Measurements from ENCODE around the gene PDE5A. TPM values are rescaled to one million over a fixed set of nuclear protein-coding genes. Genes with fewer than 3 reads are reported as not detected.
"Not testable (repeated sequence)": the region's sequence is repeated elsewhere in the genome, so short reads cannot be mapped to it uniquely, and the experiment has no call there.

The PDE5A gene
- total RNA-seq, 1 donor from 2014 or later = 0.10 TPM

GRCh38 chr4:119490335-119490734, 138.3 kb downstream of the PDE5A start:
- no peak overlapping the region for H3K4me3 Mint-ChIP-seq
- no peak for DNase-seq (ENCODE audit: low spot score)
- peaks cover 2% of the 10 kb centered on the region for H3K36me3 Mint-ChIP-seq (ENCODE audit: low read depth)
- peaks cover 3% of the 10 kb centered on the region for H3K9me3 Mint-ChIP-seq
- H3K27me3 Mint-ChIP-seq (ENCODE audit: insufficient read depth) = no peaks in the 10 kb centered on the region
- H3K27ac Mint-ChIP-seq = no peak overlapping the region
- intact Hi-C loops (cut with micrococcal nuclease) = loop anchor here (10.0 kb wide), 1 partner anchor 506 kb away; no protein-coding TSS in a partner anchor
- no peaks in the 10 kb centered on the region for H3K4me1 Mint-ChIP-seq (ENCODE audit: low read depth)

DNA sequence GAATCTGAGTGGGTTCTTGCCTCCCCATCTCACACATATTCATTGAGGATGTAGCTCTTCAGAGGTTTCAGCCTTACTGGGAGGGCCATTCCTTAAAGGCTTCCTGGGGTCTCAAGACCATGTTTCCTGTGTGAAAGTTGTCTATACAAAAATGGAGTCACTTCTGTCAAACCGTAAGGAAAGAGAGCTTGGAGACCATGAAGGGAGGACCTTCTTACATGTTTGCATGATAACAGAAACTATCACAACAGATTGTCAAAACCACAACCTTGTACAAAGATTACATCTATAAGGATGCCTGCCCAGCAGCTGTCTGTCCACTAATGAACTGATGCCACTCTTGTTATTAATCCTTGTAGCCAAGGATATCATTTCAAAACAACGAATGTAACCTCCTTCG, 139.3 kb downstream of the PDE5A start:
- Mint-ChIP-seq H3K4me1 (ENCODE audit: low read depth) (no peaks in the 10 kb centered on the region), H3K9me3 (peaks cover 10% of the 10 kb centered on the region), H3K4me3 (no peak overlapping the region), H3K27ac (no peak overlapping the region), H3K36me3 (ENCODE audit: low read depth) (peaks cover 3% of the 10 kb centered on the region), H3K27me3 (ENCODE audit: insufficient read depth) (no peaks in the 10 kb centered on the region)
- DNase-seq (ENCODE audit: low spot score) = no peak
- intact Hi-C loops (cut with micrococcal nuclease) = no loop called here

- Mint-ChIP-seq H3K36me3 (ENCODE audit: low read depth) (peaks cover 52% of the 10 kb centered on the region), H3K4me3 (no peak overlapping the region), H3K9me3 (peaks cover 20% of the 10 kb centered on the region), H3K27me3 (ENCODE audit: insufficient read depth) (no peaks in the 10 kb centered on the region), H3K4me1 (ENCODE audit: low read depth) (no peaks in the 10 kb centered on the region), H3K27ac (no peak overlapping the region)
- intact Hi-C loops (cut with micrococcal nuclease) = no loop called here
- DNase-seq (ENCODE audit: low spot score) = no peak
These were observed 148.3 kb downstream of the PDE5A start for GRCh38 chr4:119480331-119480730.

DNA sequence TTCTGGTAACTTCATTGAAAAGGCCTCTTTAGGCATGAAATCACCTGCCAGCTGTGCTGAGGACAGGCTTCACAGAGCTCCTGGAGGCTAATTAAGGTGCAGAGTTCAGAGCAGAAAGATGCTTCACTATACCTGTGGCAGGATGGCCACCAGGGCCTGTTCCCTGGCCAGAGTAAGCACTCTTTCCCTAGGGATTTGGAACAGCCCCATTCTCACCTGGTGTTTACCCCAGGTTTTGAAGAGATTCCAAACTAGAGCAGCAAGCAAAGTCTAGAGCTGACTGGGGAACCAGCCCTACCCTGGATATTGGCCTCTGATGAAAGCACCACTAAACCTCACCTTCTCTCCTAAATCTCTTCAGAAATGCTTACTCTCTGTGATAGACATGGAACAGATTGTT, 148.8 kb downstream of the PDE5A start:
- peaks cover 52% of the 10 kb centered on the region for H3K36me3 Mint-ChIP-seq (ENCODE audit: low read depth)
- no peak for DNase-seq (ENCODE audit: low spot score)
- intact Hi-C loops (cut with micrococcal nuclease) = no loop called here
- no peak overlapping the region for H3K27ac Mint-ChIP-seq
- H3K4me1 Mint-ChIP-seq (ENCODE audit: low read depth) = no peaks in the 10 kb centered on the region
- H3K27me3 Mint-ChIP-seq (ENCODE audit: insufficient read depth) = no peaks in the 10 kb centered on the region
- peaks cover 18% of the 10 kb centered on the region for H3K9me3 Mint-ChIP-seq
- H3K4me3 Mint-ChIP-seq = no peak overlapping the region

DNA sequence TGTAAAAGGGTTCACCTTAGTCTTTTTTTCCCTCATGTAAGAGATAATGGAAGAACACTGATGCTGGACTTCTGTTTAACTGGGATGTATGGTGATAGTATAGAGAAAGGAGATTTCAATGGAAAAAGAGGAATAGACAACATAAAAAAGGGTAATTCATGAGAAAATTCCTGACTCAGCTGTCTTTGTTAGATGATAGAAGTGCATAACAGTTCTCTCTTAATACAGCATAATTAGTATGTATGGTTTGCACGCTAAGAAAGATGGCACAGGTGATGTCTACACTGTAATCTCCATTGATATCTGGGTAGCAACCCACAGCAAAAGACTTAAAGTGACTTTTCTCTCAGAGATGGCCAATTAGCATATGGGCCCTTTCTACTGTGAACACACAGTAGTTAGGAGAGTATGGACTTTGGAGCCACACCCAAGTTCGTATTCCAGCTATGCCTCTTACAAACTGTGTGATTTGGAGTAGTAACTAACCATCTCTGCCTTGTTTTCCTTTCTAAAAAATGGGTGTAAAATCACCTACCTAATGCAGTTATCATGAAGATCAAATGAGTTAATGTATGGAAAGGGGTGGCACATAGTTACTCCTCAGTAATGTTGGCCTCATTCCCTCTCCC, 149.3 kb downstream of the PDE5A start:
- intact Hi-C loops (cut with micrococcal nuclease) = no loop called here
- peaks cover 13% of the 10 kb centered on the region for H3K9me3 Mint-ChIP-seq
- H3K27me3 Mint-ChIP-seq (ENCODE audit: insufficient read depth) = no peaks in the 10 kb centered on the region
- peaks cover 51% of the 10 kb centered on the region for H3K36me3 Mint-ChIP-seq (ENCODE audit: low read depth)
- no peak overlapping the region for H3K4me3 Mint-ChIP-seq
- no peaks in the 10 kb centered on the region for H3K4me1 Mint-ChIP-seq (ENCODE audit: low read depth)
- H3K27ac Mint-ChIP-seq = no peak overlapping the region
- DNase-seq (ENCODE audit: low spot score) = no peak

DNA sequence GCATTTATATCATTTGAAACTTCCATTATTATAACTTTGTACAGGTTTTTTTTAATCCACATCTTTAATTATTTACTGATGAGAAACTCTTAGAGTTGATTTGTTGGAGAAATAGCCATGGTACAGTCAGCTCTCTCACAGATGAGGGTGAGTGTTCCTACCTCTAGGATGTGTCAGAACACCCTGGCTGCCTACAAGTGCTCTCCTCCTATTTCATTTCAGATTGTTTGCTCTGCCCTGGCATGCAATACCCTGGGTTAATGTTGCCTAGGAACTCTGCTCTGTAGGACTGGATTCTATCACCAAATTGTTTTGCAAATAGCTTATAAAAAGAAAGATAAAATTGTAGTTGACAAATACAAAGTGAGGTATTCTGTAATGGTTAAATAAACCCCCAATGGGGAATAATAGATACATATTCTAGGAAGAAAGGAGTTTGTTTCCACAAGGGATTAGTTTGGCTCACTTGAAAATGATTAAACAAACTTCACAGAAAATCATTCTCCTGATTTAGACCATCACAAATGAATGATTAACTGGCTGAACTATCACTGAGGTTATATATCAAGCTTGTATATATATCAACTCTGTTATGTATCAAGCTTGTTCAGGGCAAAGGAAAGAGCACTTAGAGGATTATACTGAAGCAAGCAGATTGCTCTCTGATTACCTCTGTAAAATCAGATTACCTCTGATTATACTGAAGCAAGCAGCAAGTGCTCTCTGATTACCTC, 150.0 kb downstream of the PDE5A start:
- H3K36me3 Mint-ChIP-seq (ENCODE audit: low read depth) = peaks cover 48% of the 10 kb centered on the region

DNA sequence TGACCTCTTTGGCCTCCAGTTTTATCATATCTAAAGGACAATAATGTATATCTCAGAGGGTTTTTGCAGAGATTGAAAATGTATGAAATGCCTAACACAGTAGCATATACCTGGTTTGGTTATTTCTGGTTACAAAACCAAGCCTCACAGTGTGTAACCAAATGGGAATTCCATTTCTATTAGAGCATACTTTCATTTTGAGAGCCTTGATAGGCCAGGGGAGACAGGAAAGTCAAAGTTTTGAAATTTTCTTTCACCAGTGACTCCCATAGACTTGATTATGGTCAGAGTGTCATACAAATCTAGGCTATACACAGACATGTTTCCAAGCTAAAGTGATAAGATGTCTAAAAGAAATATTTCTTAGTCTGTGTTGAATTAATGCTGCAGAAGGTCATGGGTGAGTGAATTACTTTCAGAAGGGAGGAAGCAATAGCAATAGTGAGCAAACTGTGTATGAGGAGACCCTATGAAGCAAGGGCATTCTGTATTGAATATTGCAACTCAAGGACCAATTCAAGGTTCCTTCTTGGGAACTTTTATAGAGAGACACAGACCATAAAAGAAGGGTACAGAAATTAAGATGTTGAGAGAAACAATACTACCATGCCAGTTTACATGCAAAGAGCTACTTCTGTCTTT, 151.1 kb downstream of the PDE5A start:
- Mint-ChIP-seq H3K4me1 (ENCODE audit: low read depth) (no peaks in the 10 kb centered on the region), H3K9me3 (peaks cover 5% of the 10 kb centered on the region), H3K4me3 (no peak overlapping the region), H3K27ac (no peak overlapping the region), H3K36me3 (ENCODE audit: low read depth) (peaks cover 38% of the 10 kb centered on the region), H3K27me3 (ENCODE audit: insufficient read depth) (no peaks in the 10 kb centered on the region)
- intact Hi-C loops (cut with micrococcal nuclease) = no loop called here
- no peak for DNase-seq (ENCODE audit: low spot score)

More for the DNA sequence above, 150.0 kb downstream of the PDE5A start:
- no peak overlapping the region for H3K27ac Mint-ChIP-seq
- H3K27me3 Mint-ChIP-seq (ENCODE audit: insufficient read depth) = no peaks in the 10 kb centered on the region
- H3K4me3 Mint-ChIP-seq = no peak overlapping the region
- DNase-seq (ENCODE audit: low spot score) = no peak
- intact Hi-C loops (cut with micrococcal nuclease) = no loop called here
- no peaks in the 10 kb centered on the region for H3K4me1 Mint-ChIP-seq (ENCODE audit: low read depth)
- H3K9me3 Mint-ChIP-seq = peaks cover 10% of the 10 kb centered on the region

DNA sequence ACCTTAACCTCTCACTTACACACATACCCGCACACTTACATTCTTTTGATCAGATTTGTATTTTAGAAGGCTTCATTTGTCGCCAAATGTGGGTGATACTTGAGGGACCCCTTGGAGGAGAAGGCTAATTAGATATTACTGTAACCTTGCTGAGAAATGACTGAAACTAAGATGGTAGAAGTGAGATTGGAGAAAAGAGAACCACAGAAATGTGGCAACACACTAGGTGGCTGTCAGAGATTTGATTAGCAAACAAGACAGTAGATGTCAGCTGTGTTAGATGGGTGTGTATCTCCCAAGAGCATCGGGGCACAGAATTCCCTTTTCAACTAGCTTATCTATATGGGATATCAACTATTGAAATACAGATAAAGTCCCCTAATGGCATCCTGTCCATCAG, 157.3 kb downstream of the PDE5A start:
- Mint-ChIP-seq H3K9me3 (no peaks in the 10 kb centered on the region), H3K36me3 (ENCODE audit: low read depth) (peaks cover 16% of the 10 kb centered on the region), H3K4me3 (no peak overlapping the region), H3K27me3 (ENCODE audit: insufficient read depth) (no peaks in the 10 kb centered on the region), H3K27ac (no peak overlapping the region), H3K4me1 (ENCODE audit: low read depth) (peaks cover 8% of the 10 kb centered on the region)
- DNase-seq (ENCODE audit: low spot score) = no peak
- intact Hi-C loops (cut with micrococcal nuclease) = no loop called here

- intact Hi-C loops (cut with micrococcal nuclease); H3K9me3 Mint-ChIP-seq; H3K27ac Mint-ChIP-seq; H3K27me3 Mint-ChIP-seq (ENCODE audit: insufficient read depth); H3K4me1 Mint-ChIP-seq (ENCODE audit: low read depth); H3K4me3 Mint-ChIP-seq; DNase-seq (ENCODE audit: low spot score): not testable (repeated sequence)
- H3K36me3 Mint-ChIP-seq (ENCODE audit: low read depth) = peaks cover 18% of the 10 kb centered on the region
These were observed 157.9 kb downstream of the PDE5A start for GRCh38 chr4:119470737-119471063.

DNA sequence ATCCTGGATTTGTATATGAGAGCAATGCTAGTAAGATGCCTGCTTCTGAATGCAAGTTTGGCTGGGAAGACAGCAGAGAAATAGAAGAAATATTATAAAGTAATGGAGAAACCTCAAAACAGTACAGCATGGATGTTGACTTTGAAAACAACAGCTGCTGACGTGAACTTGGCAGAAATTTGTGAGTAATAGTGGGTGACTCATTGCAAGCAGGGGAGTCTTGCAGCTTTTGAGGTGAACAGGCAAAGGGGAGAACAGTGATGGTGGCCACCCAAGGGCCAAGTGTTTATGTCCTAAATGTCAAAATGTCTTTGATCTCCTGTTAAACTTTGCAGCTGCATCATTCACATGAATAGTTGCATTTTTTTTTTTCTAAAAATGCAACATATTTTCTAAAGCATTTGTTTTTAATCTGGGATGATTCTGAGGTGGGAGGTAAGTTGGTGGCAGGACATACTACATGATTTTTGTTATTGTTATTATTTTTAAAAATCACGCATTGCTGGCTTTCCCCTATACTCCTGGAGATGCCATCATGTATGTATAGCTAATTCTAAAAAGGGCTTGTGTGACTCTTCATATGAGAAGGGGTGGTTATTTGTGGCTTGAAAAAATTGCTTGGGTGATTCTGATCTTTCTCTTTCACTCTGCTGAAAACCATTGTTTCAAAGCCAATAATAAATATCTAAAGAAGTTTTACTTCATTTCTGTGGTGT, 158.4 kb downstream of the PDE5A start:
- H3K27me3 Mint-ChIP-seq (ENCODE audit: insufficient read depth); DNase-seq (ENCODE audit: low spot score); H3K4me3 Mint-ChIP-seq; H3K9me3 Mint-ChIP-seq; intact Hi-C loops (cut with micrococcal nuclease); H3K4me1 Mint-ChIP-seq (ENCODE audit: low read depth): not testable (repeated sequence)
- peaks cover 18% of the 10 kb centered on the region for H3K36me3 Mint-ChIP-seq (ENCODE audit: low read depth)
- H3K27ac Mint-ChIP-seq = peak overlapping the region; percentile 44

- H3K4me3 Mint-ChIP-seq; H3K9me3 Mint-ChIP-seq; H3K27me3 Mint-ChIP-seq (ENCODE audit: insufficient read depth); H3K4me1 Mint-ChIP-seq (ENCODE audit: low read depth); DNase-seq (ENCODE audit: low spot score); intact Hi-C loops (cut with micrococcal nuclease); H3K27ac Mint-ChIP-seq: not testable (repeated sequence)
- peaks cover 20% of the 10 kb centered on the region for H3K36me3 Mint-ChIP-seq (ENCODE audit: low read depth)
These were observed 159.6 kb downstream of the PDE5A start for GRCh38 chr4:119469039-119469438.

DNA sequence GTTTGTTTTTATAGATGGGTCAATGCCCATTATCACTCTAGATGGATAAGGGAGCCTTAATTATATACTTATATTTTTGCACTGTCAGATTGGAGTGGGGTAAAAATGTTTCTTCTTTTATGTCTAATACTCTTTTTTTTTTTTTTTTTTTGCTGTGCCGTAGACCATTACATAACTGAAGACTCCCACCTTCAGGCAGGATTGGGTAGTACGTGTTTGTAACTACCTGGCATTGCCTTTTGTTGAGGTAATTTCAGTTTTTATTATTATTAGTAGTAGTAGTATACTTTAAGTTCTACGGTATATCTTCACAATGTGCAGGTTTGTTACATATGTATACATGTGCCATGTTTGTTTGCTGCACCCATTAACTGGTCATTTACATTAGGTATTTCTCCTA, 165.9 kb downstream of the PDE5A start:
- H3K4me3 Mint-ChIP-seq; H3K27ac Mint-ChIP-seq; H3K9me3 Mint-ChIP-seq; intact Hi-C loops (cut with micrococcal nuclease); H3K27me3 Mint-ChIP-seq (ENCODE audit: insufficient read depth); H3K4me1 Mint-ChIP-seq (ENCODE audit: low read depth); DNase-seq (ENCODE audit: low spot score): not testable (repeated sequence)
- H3K36me3 Mint-ChIP-seq (ENCODE audit: low read depth) = peaks cover 22% of the 10 kb centered on the region

DNA sequence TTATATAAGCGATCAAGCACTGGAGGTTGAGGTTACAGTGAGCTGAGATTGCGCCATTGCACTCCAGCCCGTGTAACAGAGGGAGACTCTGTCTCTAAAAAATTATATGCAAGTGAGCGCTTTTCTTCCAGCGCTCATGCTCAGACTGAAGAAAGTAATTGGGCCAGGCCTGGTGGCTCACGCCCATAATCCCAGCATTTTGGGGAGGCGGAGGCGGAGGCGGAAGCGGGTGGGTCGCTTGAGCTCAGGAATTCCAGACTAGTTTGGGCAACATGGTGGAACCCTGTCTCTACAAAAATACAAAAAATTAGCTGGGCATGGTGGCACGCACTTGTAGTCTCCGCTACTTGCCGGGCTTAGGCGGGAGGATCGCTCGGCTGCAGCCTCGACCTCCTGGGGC, 172.9 kb downstream of the PDE5A start:
- not testable (repeated sequence) for H3K9me3 Mint-ChIP-seq; H3K4me1 Mint-ChIP-seq (ENCODE audit: low read depth); DNase-seq (ENCODE audit: low spot score); H3K36me3 Mint-ChIP-seq (ENCODE audit: low read depth); H3K27me3 Mint-ChIP-seq (ENCODE audit: insufficient read depth)
- Mint-ChIP-seq H3K4me3 (peak overlapping the region; percentile 89), H3K27ac (peak overlapping the region; percentile 34)
- intact Hi-C loops (cut with micrococcal nuclease) = loop anchor here (10.0 kb wide), 1 partner anchor 771 kb away; the partner anchor contains the start of gene METTL14

All from activated T-helper 1 cell treated with anti-CD3 and anti-CD28 coated beads, Interleukin-12 subunit alpha, Interleukin-12 subunit beta, Interleukin-2, Interleukin-4 antibody, amounts not matched to agents 30 ng/mL and 10 ng/mL and 1 ng/mL, durations not matched to agents 14 hours and 24 hours and 36 hours (primary cell).